ENCODE results near the gene PKNOX2.

DNA sequence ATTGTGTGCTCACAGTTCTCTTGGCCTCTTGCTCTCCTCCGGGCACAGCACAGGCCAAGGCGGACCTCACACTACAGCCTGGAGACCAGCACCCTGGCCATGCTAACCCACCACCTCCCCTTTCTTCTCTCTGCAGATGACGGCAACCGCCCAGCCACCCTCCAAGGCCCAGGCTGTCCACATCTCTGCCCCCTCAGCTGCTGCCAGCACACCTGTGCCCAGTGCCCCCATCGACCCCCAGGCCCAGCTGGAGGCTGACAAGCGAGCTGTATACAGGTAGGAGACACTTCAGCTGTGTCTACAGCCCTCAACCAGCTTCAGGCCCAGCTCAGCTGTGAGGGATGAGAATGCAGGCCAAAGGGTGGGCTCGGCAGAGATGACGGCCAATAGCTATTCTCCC lies 203.2 kb downstream of the PKNOX2 start:
- TF ChIP-seq, protein P1, sequence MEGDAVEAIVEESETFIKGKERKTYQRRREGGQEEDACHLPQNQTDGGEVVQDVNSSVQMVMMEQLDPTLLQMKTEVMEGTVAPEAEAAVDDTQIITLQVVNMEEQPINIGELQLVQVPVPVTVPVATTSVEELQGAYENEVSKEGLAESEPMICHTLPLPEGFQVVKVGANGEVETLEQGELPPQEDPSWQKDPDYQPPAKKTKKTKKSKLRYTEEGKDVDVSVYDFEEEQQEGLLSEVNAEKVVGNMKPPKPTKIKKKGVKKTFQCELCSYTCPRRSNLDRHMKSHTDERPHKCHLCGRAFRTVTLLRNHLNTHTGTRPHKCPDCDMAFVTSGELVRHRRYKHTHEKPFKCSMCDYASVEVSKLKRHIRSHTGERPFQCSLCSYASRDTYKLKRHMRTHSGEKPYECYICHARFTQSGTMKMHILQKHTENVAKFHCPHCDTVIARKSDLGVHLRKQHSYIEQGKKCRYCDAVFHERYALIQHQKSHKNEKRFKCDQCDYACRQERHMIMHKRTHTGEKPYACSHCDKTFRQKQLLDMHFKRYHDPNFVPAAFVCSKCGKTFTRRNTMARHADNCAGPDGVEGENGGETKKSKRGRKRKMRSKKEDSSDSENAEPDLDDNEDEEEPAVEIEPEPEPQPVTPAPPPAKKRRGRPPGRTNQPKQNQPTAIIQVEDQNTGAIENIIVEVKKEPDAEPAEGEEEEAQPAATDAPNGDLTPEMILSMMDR (IDR thresholded peaks at IDR 0.05): no peak
- TF ChIP-seq POLR2AphosphoS5 (IDR thresholded peaks at IDR 0.05; ENCODE audit: insufficient read depth in 1 of 2, low read depth in 1 of 2): no peak

Measured in vagina (tissue), 2 donors.